K562 (cell line): ENCODE results near the gene WDR18. TPM values are rescaled to one million over a fixed set of nuclear protein-coding genes. Genes with fewer than 3 reads are reported as not detected.

Source experiments
- CBFA2T3 ChIP-seq: fragments of 450-650 bp; IDR thresholded peaks from 2 replicates; pipeline ENCODE4 v1.6.1; 2017
- CBX1 ChIP-seq: sonication (generic); IDR thresholded peaks from 2 replicates; pipeline ENCODE4 v1.6.1; 2016; ENCODE audit warnings: antibody characterized with exemption, low read depth, mild to moderate bottlenecking
- EHMT2 ChIP-seq: fragments of 450-650 bp; IDR thresholded peaks from 2 replicates; pipeline ENCODE4 v1.6.1; 2018; ENCODE audit warnings: antibody characterized with exemption
- ETV5 ChIP-seq: sonication (generic); formaldehyde crosslinking; IDR thresholded peaks from 2 replicates; pipeline ENCODE4 v1.4.0; 2020; ENCODE audit warnings: low read depth, mild to moderate bottlenecking, missing genetic modification reagents
- GATAD2B ChIP-seq: fragments of 450-650 bp; IDR thresholded peaks from 2 replicates; pipeline ENCODE4 v1.6.1; 2017; ENCODE audit warnings: mild to moderate bottlenecking, borderline replicate concordance
- MAFK ChIP-seq: IDR thresholded peaks from 2 replicates; pipeline ENCODE4 v1.6.1; 2011; ENCODE audit warnings: low read length, improper control_type of control experiment
- MTA2 ChIP-seq: fragments of 450-650 bp; IDR thresholded peaks from 2 replicates; pipeline ENCODE4 v1.6.1; 2016; ENCODE audit warnings: low read depth
- MXI1 ChIP-seq: IDR thresholded peaks from 2 replicates; pipeline ENCODE4 v1.6.1; 2011; ENCODE audit warnings: low read depth, mild to moderate bottlenecking, improper control_type of control experiment, low read length
- NCOA1 ChIP-seq: fragments of 450-650 bp; IDR thresholded peaks from 2 replicates; pipeline ENCODE4 v1.6.1; 2016; ENCODE audit warnings: low read depth
- PHF21A ChIP-seq: fragments of 450-650 bp; IDR thresholded peaks from 2 replicates; pipeline ENCODE4 v1.6.1; 2017; ENCODE audit warnings: low read depth, borderline replicate concordance
- POLR2A ChIP-seq: fragments of 450-650 bp; conservative IDR thresholded peaks from 2 replicates; pipeline ENCODE4 v1.6.1; 2016
- POLR2G ChIP-seq: fragments of 200-400 bp; formaldehyde crosslinking; IDR thresholded peaks from 2 replicates; pipeline ENCODE4 v1.6.1; 2017; ENCODE audit warnings: low read depth, mild to moderate bottlenecking, antibody characterized with exemption, low read length, moderate library complexity
- POLR2H ChIP-seq: IDR thresholded peaks from 2 replicates; pipeline ENCODE4 v1.6.1; 2016; ENCODE audit warnings: missing genetic modification characterization, low read depth, mild to moderate bottlenecking, control low read depth, missing compliant biosample characterization, moderate library complexity
- POLR3G ChIP-seq: IDR thresholded peaks from 2 replicates; pipeline ENCODE4 v1.6.1; 2011; ENCODE audit not compliant: insufficient read length, insufficient replicate concordance; ENCODE audit errors: extremely low read depth
- PYGO2 ChIP-seq: fragments of 450-650 bp; IDR thresholded peaks from 2 replicates; pipeline ENCODE4 v1.6.1; 2016; ENCODE audit warnings: mild to moderate bottlenecking, missing genetic modification characterization, moderate library complexity, missing compliant biosample characterization
- SMARCE1 ChIP-seq: fragments of 450-650 bp; IDR thresholded peaks from 2 replicates; pipeline ENCODE4 v1.7.1; 2016; ENCODE audit warnings: mild to moderate bottlenecking
- STAT5B ChIP-seq: fragments of 250-450 bp; sonication (Bioruptor Pico); IDR thresholded peaks from 2 replicates; pipeline ENCODE4 v1.8.0; 2021; ENCODE audit warnings: mild to moderate bottlenecking, inconsistent platforms
- TCF7 ChIP-seq: sonication (generic); IDR thresholded peaks from 2 replicates; pipeline ENCODE4 v1.6.1; 2016; ENCODE audit warnings: antibody characterized with exemption, borderline replicate concordance
- THRAP3 ChIP-seq: fragments of 450-650 bp; IDR thresholded peaks from 2 replicates; pipeline ENCODE4 v1.6.1; 2016; ENCODE audit warnings: mild to moderate bottlenecking, inconsistent platforms, borderline replicate concordance
- ZC3H8 ChIP-seq: fragments of 450-650 bp; IDR thresholded peaks from 2 replicates; pipeline ENCODE4 v1.6.1; 2017
- ZKSCAN3 ChIP-seq: fragments of 250-450 bp; sonication (Bioruptor Pico); IDR thresholded peaks from 2 replicates; pipeline ENCODE4 v1.4.0; 2020
- ZNF134 ChIP-seq: fragments of 250-450 bp; sonication (Bioruptor Pico); conservative IDR thresholded peaks from 2 replicates; pipeline ENCODE4 v1.4.0; 2020
- ZNF184 ChIP-seq: sonication (generic); formaldehyde crosslinking; IDR thresholded peaks from 2 replicates; pipeline ENCODE4 v1.5.0; 2020; ENCODE audit warnings: missing genetic modification reagents
- ZNF3 ChIP-seq: fragments of 250-450 bp; sonication (Bioruptor Pico); IDR thresholded peaks from 2 replicates; pipeline ENCODE4 v1.5.0; 2021; ENCODE audit warnings: mild to moderate bottlenecking, moderate library complexity
- ZNF644 ChIP-seq: fragments of 200-800 bp; sonication (Bioruptor generic); IDR thresholded peaks from 2 replicates; pipeline ENCODE4 v1.6.1; 2016; ENCODE audit warnings: low read depth, missing genetic modification characterization, missing compliant biosample characterization
- ZNF766 ChIP-seq: fragments of 200-800 bp; sonication (Bioruptor generic); conservative IDR thresholded peaks from 2 replicates; pipeline ENCODE4 v1.6.1; 2016; ENCODE audit warnings: missing genetic modification characterization, missing compliant biosample characterization
- ZNF830 ChIP-seq: fragments of 250-450 bp; sonication (Bioruptor Pico); IDR thresholded peaks from 2 replicates; pipeline ENCODE4 v1.5.0; 2021; ENCODE audit warnings: mild to moderate bottlenecking
- ZZZ3 ChIP-seq: fragments of 450-650 bp; IDR thresholded peaks from 2 replicates; pipeline ENCODE4 v1.6.1; 2016; ENCODE audit warnings: antibody characterized with exemption, mild to moderate bottlenecking, moderate library complexity
- polyA plus RNA-seq, 8 experiments: library from polyadenylated mRNA; depleted of rRNA in 4 of 8; stranded (reverse) in 5 of 8; unstranded in 3 of 8; fragments of >200 nt; fragmentation: Nextera tagmentation in 2 of 8; fragmentation: Illumina TruSeq in 1 of 8; extraction: Ambion mirVana in 2 of 8; extraction: Trizol in 1 of 8; gene quantifications; 2 replicates each; pipeline versions ENCODE4 v1.2.1 to v1.2.3, GENCODE V29; 2011 to 2014; ENCODE audit warnings: inconsistent platforms in 1 of 8, missing spikeins in 1 of 8
- total RNA-seq, 7 experiments: library from RNA; depleted of rRNA in 6 of 7; stranded (reverse); fragments of >200 nt in 6 of 7; fragmentation: Illumina TruSeq in 2 of 7; extraction: Trizol in 2 of 7; gene quantifications; 2 replicates each; pipeline versions ENCODE4 v1.2.1 to v1.2.3, GENCODE V29; 2011 to 2021; ENCODE audit warnings: low replicate concordance in 1 of 7
- TF ChIP-seq, protein P1 (sequence below): IDR thresholded peaks from 2 replicates; pipeline ENCODE4 v1.6.1; 2016; ENCODE audit warnings: missing genetic modification characterization, missing compliant biosample characterization
- TF ChIP-seq, protein P2 (sequence below): sonication (generic); formaldehyde crosslinking; IDR thresholded peaks from 2 replicates; pipeline ENCODE4 v1.5.0; 2020; ENCODE audit warnings: missing genetic modification reagents
- TF ChIP-seq, protein P3 (sequence below): sonication (generic); formaldehyde crosslinking; IDR thresholded peaks from 2 replicates; pipeline ENCODE4 v1.8.1; 2023; ENCODE audit warnings: mild to moderate bottlenecking, missing genetic modification reagents

Gene WDR18
- total and polyA plus RNA-seq, 9 of the 15 experiments (the other 6 are each of a cell fraction or from before 2014, with no cell fraction given): 0.65 to 181 (median 30.1) TPM

DNA sequence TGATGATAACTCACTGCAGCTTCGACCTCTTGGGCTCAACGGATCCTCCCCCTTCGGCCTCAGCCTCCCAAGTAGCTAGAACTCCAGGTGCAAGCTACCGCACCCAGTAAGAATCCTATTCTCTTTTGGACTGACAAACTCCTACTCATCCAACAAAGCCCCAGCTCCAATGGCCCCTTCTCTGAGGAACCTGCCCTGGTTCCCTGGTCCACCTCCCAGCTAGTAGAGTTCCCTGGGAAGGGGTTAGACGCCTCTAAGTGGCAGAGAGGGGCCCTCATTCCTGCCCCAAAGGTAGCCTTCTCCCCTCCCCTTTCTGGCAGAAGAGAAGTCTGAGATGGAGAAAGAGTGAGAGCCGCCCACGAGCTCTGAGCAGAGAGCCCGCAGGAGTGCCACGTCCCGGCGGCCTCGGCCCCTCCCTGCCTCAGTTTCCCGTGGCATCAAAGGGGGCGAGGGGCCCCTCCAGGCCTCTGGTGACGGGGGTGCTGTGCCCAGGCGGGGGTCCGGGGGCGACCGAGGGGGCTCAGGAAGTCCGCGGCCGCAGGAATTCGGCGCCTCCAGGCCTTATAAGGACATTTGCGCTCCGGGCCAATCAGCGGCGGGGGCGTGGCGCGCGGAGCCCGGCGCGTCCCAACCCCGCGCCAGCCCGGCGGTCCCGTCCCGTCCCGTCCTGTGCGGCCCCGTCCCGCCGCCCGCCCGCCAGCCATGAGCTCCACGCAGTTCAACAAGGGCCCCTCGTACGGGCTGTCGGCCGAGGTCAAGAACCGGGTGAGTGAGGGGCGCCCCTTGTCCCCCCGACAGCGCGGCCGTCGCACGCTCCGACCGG is 42.0 kb downstream of the WDR18 start, which contains the start of gene CNN2 (continued):
- TF ChIP-seq STAT5B (CRISPR knock-in tag) (no peak), NCOA1 (no peak), MAFK (no peak), POLR2H (peak; percentile 68), ZNF184 (CRISPR knock-in tag) (no peak), TCF7 (no peak), GATAD2B (peak; percentile 41; the same call in 1 of the 2 replicates), CBX1 (no peak), ZZZ3 (no peak), PHF21A (0 out of 2 replicates have a peak, but pooled peaks have one; percentile 45), ZNF830 (CRISPR knock-in tag) (no peak), MTA2 (no peak), ZNF134 (CRISPR knock-in tag) (no peak), ZNF644 (tag) (no peak), ETV5 (CRISPR knock-in tag) (no peak), ZKSCAN3 (CRISPR knock-in tag) (no peak), THRAP3 (no peak), CBFA2T3 (no peak), ZC3H8 (no peak), POLR3G (no peak), SMARCE1 (no peak), POLR2G (peak; percentile 94), MXI1 (no peak), ZNF3 (CRISPR knock-in tag) (no peak), EHMT2 (no peak), POLR2A (peak; percentile 74), PYGO2 (tag) (no peak), ZNF766 (CRISPR knock-in tag) (no peak)
- TF ChIP-seq, protein P1, sequence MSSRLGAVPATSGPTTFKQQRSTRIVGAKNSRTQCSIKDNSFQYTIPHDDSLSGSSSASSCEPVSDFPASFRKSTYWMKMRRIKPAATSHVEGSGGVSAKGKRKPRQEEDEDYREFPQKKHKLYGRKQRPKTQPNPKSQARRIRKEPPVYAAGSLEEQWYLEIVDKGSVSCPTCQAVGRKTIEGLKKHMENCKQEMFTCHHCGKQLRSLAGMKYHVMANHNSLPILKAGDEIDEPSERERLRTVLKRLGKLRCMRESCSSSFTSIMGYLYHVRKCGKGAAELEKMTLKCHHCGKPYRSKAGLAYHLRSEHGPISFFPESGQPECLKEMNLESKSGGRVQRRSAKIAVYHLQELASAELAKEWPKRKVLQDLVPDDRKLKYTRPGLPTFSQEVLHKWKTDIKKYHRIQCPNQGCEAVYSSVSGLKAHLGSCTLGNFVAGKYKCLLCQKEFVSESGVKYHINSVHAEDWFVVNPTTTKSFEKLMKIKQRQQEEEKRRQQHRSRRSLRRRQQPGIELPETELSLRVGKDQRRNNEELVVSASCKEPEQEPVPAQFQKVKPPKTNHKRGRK (tag): no peak
- TF ChIP-seq, protein P2, sequence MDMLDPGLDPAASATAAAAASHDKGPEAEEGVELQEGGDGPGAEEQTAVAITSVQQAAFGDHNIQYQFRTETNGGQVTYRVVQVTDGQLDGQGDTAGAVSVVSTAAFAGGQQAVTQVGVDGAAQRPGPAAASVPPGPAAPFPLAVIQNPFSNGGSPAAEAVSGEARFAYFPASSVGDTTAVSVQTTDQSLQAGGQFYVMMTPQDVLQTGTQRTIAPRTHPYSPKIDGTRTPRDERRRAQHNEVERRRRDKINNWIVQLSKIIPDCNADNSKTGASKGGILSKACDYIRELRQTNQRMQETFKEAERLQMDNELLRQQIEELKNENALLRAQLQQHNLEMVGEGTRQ (CRISPR knock-in tag): no peak
- TF ChIP-seq, protein P3, sequence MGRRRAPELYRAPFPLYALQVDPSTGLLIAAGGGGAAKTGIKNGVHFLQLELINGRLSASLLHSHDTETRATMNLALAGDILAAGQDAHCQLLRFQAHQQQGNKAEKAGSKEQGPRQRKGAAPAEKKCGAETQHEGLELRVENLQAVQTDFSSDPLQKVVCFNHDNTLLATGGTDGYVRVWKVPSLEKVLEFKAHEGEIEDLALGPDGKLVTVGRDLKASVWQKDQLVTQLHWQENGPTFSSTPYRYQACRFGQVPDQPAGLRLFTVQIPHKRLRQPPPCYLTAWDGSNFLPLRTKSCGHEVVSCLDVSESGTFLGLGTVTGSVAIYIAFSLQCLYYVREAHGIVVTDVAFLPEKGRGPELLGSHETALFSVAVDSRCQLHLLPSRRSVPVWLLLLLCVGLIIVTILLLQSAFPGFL (CRISPR knock-in tag): no peak
